Left ventricle myocardium inferior (tissue), 1 donor: Measurements from ENCODE around the gene TOMM70. TPM values are rescaled to one million over a fixed set of nuclear protein-coding genes. Genes with fewer than 3 reads are reported as not detected.

Experiments
- DNase-seq: peaks from one replicate; pipeline ENCODE4 v3.0.0-alpha.2; 2020
- H3K27ac ChIP-seq: fragments of 200-600 bp; replicated peaks from 2 replicates; pipeline ENCODE4 v1.8.0; 2021
- H3K27me3 ChIP-seq: fragments of 200-600 bp; 2 replicates; pipeline ENCODE4 v1.8.0; 2021; ENCODE audit warnings: low read depth
- H3K36me3 ChIP-seq: fragments of 200-600 bp; 2 replicates; pipeline ENCODE4 v1.8.0; 2021
- H3K4me1 ChIP-seq: fragments of 200-600 bp; 2 replicates; pipeline ENCODE4 v1.8.0; 2021
- H3K4me3 ChIP-seq: fragments of 200-600 bp; 2 replicates; pipeline ENCODE4 v1.8.0; 2021; ENCODE audit warnings: mild to moderate bottlenecking, moderate library complexity
- H3K9me3 ChIP-seq: fragments of 200-600 bp; replicated peaks from 2 replicates; pipeline ENCODE4 v1.8.0; 2021
- intact Hi-C: fragments of 100-400 bp; cut with micrococcal nuclease; formaldehyde crosslinking; loops from one replicate; pipeline ENCODE4 v1.11.0; 2022
- total RNA-seq: library from RNA; stranded (reverse); fragmentation: NEBNext Ultra II Directional; extraction: Animal tissue kit (Norgen Biotek cat#: 25700); gene quantifications from one replicate; pipeline ENCODE4 v1.2.1, GENCODE V29; 2021
- TF ChIP-seq, protein P1 (sequence below): fragments of 200-600 bp; IDR thresholded peaks from 2 replicates; pipeline ENCODE4 v1.8.0; 2021; ENCODE audit warnings: antibody characterized with exemption, mild to moderate bottlenecking, borderline replicate concordance
- donor health status: DM: no; HTN: yes; CAD: no; lungs with severe emphysema.

The TOMM70 gene
- total RNA-seq, 1 donor from 2014 or later: 65.4 TPM

DNA sequence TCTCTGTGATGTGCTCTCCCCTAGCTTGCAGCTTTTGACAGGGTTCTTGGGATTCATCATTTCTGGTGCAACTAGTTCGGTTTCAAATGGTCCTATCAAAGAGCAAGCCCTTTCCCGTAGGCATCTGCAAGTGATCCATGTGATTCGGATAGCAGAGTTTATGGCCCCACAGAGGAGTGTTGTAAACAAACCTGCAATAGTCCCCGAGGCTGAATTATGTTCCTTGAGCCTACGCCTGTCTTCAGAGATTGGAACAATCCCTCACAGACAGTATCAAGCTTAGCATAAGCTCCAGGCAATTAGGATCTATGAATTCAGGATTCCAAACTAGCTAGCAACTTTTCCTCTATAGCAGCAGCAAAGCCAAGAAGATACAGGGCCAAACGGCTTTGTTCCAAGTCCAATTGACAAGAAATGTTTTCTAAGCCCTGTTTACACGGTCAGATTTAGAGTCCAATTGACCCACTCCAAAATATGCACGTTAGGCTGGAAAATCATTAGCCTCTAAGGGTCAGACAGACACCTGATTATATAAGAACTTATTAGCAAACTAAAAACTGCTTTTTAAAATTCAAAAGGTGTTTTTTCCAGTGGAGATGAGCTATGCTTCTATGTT, 25.3 kb upstream of the TOMM70 start:
- H3K36me3 ChIP-seq: no peaks in the 10 kb centered on the region
- no peak for DNase-seq
- H3K4me3 ChIP-seq: no peak overlapping the region
- peaks cover 5% of the 10 kb centered on the region for H3K4me1 ChIP-seq
- H3K27me3 ChIP-seq: no peaks in the 10 kb centered on the region
- TF ChIP-seq, protein P1, sequence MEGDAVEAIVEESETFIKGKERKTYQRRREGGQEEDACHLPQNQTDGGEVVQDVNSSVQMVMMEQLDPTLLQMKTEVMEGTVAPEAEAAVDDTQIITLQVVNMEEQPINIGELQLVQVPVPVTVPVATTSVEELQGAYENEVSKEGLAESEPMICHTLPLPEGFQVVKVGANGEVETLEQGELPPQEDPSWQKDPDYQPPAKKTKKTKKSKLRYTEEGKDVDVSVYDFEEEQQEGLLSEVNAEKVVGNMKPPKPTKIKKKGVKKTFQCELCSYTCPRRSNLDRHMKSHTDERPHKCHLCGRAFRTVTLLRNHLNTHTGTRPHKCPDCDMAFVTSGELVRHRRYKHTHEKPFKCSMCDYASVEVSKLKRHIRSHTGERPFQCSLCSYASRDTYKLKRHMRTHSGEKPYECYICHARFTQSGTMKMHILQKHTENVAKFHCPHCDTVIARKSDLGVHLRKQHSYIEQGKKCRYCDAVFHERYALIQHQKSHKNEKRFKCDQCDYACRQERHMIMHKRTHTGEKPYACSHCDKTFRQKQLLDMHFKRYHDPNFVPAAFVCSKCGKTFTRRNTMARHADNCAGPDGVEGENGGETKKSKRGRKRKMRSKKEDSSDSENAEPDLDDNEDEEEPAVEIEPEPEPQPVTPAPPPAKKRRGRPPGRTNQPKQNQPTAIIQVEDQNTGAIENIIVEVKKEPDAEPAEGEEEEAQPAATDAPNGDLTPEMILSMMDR: no peak
- no peak overlapping the region for H3K27ac ChIP-seq
- intact Hi-C loops: no loop called here
- no peaks in the 10 kb centered on the region for H3K9me3 ChIP-seq

- H3K4me3 ChIP-seq: no peak overlapping the region
- no peak overlapping the region for H3K27ac ChIP-seq
- H3K36me3 ChIP-seq: no peaks in the 10 kb centered on the region
- no peaks in the 10 kb centered on the region for H3K9me3 ChIP-seq
- TF ChIP-seq, protein P1: no peak
- H3K4me1 ChIP-seq: peaks cover 5% of the 10 kb centered on the region
- no peak for DNase-seq
- intact Hi-C loops: no loop called here
- no peaks in the 10 kb centered on the region for H3K27me3 ChIP-seq
Measured at GRCh38 chr3:100425316-100425715, 24.4 kb upstream of the TOMM70 start.

GRCh38 chr3:100424261-100424660, 23.4 kb upstream of the TOMM70 start:
- no peaks in the 10 kb centered on the region for H3K27me3 ChIP-seq
- no peaks in the 10 kb centered on the region for H3K36me3 ChIP-seq
- peaks cover 5% of the 10 kb centered on the region for H3K4me1 ChIP-seq
- no peak for DNase-seq
- no peak overlapping the region for H3K27ac ChIP-seq
- TF ChIP-seq, protein P1: no peak
- H3K4me3 ChIP-seq: no peak overlapping the region
- no peaks in the 10 kb centered on the region for H3K9me3 ChIP-seq
- intact Hi-C loops: no loop called here

- intact Hi-C loops: no loop called here
- no peak overlapping the region for H3K27ac ChIP-seq
- H3K4me1 ChIP-seq: peaks cover 5% of the 10 kb centered on the region
- H3K9me3 ChIP-seq: no peaks in the 10 kb centered on the region
- DNase-seq: no peak
- H3K27me3 ChIP-seq: no peaks in the 10 kb centered on the region
- H3K36me3 ChIP-seq: no peaks in the 10 kb centered on the region
- TF ChIP-seq, protein P1: no peak
- H3K4me3 ChIP-seq: no peak overlapping the region
Measured at GRCh38 chr3:100423611-100424010, 22.7 kb upstream of the TOMM70 start.

DNA sequence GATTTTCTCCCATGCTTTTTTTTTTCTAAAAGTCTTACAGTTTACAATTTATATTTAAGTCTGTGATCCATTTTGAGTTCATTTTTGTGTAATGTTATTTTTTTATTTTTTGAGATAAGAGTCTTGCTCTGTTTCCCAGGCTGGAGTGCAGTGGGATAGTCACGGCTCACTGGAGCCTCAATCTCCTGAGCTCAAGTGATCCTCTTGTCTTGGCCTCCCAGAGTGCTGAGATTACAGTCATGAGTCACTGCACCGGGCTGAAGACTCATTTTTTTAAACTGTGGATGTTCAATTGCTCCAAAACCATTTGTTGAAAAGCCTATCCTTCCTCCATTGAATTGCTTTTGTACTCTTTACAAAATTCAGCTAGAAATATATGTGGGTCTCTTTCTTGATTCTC, 20.0 kb upstream of the TOMM70 start:
- Histone ChIP-seq H3K9me3 (no peaks in the 10 kb centered on the region), H3K4me3 (no peak overlapping the region), H3K4me1 (no peaks in the 10 kb centered on the region), H3K27ac (no peak overlapping the region), H3K27me3 (no peaks in the 10 kb centered on the region), H3K36me3 (no peaks in the 10 kb centered on the region)
- TF ChIP-seq, protein P1: no peak
- no peak for DNase-seq
- intact Hi-C loops: no loop called here
